Activated CD4-positive, alpha-beta T cell treated with anti-CD3 and anti-CD28 coated beads for 1 hour (primary cell): Measurements from ENCODE around the gene VPS13C.

Source experiments
- DNase-seq: peaks from one replicate; pipeline ENCODE4 v3.0.0-alpha.2; 2020

VPS13C gene

GRCh38 chr15:61811952-61812351 is 248.3 kb downstream of the VPS13C start:
- DNase-seq: no peak

DNA sequence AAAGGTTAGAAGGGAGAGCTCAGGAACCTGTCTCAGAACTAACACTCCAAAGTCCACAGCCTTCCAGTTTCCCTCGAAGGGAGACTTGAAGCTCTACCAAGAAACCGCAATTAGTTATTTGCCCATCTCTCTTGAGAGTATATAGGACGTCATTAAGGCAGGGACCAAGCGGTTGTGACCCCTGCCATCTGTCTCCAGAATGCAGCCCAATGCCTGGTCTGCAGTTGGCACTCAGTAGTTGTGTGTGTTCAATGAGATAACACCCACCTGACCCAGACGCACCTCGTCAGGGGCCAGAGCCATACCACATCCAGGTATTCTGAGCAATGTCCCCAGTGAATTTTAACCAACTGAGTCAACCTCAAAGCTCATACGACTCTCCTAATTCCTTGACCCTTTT is 251.0 kb downstream of the VPS13C start:
- no peak for DNase-seq

DNA sequence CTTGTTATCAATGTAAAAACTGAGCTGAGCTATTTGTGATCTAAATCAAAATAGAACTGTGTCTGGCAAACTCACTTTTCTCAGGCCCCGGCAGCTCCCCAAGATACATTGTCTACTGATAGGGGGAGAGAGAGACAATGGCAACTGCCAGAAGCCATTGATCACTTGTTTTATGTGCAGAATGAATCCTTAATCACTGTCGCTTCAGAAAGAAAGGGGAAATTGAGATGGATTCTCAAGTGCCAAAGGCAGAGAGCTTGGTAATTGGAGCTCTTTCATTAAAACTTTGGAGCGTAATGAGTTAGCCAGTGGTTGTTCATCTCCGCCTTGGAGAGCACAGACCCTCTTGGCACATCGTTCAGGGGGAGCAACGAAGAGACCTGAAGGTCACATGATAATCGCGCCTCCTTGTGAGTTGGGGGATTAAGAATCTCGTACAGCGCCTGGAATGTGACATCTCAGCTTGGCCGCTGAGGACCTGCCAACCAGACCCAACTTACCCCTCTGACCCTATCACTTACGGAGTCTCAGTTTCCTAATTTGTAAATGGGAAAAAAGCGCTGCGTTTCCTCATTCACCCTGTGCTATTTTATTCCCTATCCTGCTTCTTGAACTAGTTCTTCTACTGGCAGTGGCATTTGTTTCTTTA is 252.8 kb downstream of the VPS13C start:
- no peak for DNase-seq
